Stimulated activated CD8-positive, alpha-beta memory T cell treated with anti-CD3 and anti-CD28 coated beads, Interleukin-15, amount 100 ng/mL, for 1 hour (primary cell): ENCODE data around the gene CLPTM1.
"Not testable (repeated sequence)": the region's sequence is repeated elsewhere in the genome, so short reads cannot be mapped to it uniquely, and the experiment has no call there.

Experiments used
- DNase-seq: peaks from one replicate; pipeline ENCODE4 v3.0.0-alpha.2; 2020; ENCODE audit warnings: low read depth

The CLPTM1 gene

GRCh38 chr19:44942067-44942571 is 13.1 kb upstream of the CLPTM1 start, which contains the start of gene APOC4:
TSS of gene APOC4 (plus strand) at chr19:44942237. CDS start at chr19:44942278, 41 bp downstream.
- DNase-seq: no peak

- no peak for DNase-seq
Observed at GRCh38 chr19:44943801-44944249, 11.4 kb upstream of the CLPTM1 start.

- DNase-seq: no peak
Observed at GRCh38 chr19:44947041-44947581, 8.1 kb upstream of the CLPTM1 start.

GRCh38 chr19:44948237-44948636 is 6.9 kb upstream of the CLPTM1 start:
- no peak for DNase-seq

GRCh38 chr19:44948763-44949374 is 6.3 kb upstream of the CLPTM1 start:
- DNase-seq: no peak

GRCh38 chr19:44949550-44949949 is 5.6 kb upstream of the CLPTM1 start:
- DNase-seq: no peak

- DNase-seq: peak; percentile 28
Observed at GRCh38 chr19:44951179-44952159, 3.7 kb upstream of the CLPTM1 start.

GRCh38 chr19:44954278-44954648 is 917 bp upstream of the CLPTM1 start:
- no peak for DNase-seq

- no peak for DNase-seq
Observed at GRCh38 chr19:44955505-44956439, 592 bp downstream of the CLPTM1 start.

GRCh38 chr19:44957526-44957925 is 2.3 kb downstream of the CLPTM1 start:
- no peak for DNase-seq

- no peak for DNase-seq
Observed at GRCh38 chr19:44958090-44958489, 2.9 kb downstream of the CLPTM1 start.

- DNase-seq: no peak
Observed at GRCh38 chr19:44959691-44960090, 4.5 kb downstream of the CLPTM1 start.

GRCh38 chr19:44960906-44961728 is 5.9 kb downstream of the CLPTM1 start:
- DNase-seq: no peak

- no peak for DNase-seq
Observed at GRCh38 chr19:44961821-44962220, 6.6 kb downstream of the CLPTM1 start.

- DNase-seq: no peak
Observed at GRCh38 chr19:44968118-44968517, 12.9 kb downstream of the CLPTM1 start.

- DNase-seq: no peak
Observed at GRCh38 chr19:44968670-44969069, 13.5 kb downstream of the CLPTM1 start.

GRCh38 chr19:44969437-44969836 is 14.3 kb downstream of the CLPTM1 start:
- DNase-seq: no peak

GRCh38 chr19:44971451-44971850 is 16.3 kb downstream of the CLPTM1 start:
- DNase-seq: not testable (repeated sequence)

- DNase-seq: no peak
Observed at GRCh38 chr19:44972802-44973201, 17.6 kb downstream of the CLPTM1 start.

- DNase-seq: no peak
Observed at GRCh38 chr19:44973982-44974735, 19.0 kb downstream of the CLPTM1 start.
